ENCODE measurements around the gene PRR20C. TPM values are rescaled to one million over a fixed set of nuclear protein-coding genes. Genes with fewer than 3 reads are reported as not detected.
"Not testable (repeated sequence)": the region's sequence is repeated elsewhere in the genome, so short reads cannot be mapped to it uniquely, and the experiment has no call there.

Gene PRR20C
- polyA plus RNA-seq, 1 of the 3 experiments (the other 2 are of a cell fraction) = not detected

GRCh38 chr13:57147188-57147587 lies 6.7 kb upstream of the PRR20C start, which contains the start of gene PRR20B:
PRR20B (plus strand) TSS chr13:57147488; CDS start chr13:57147875, 387 bp downstream.
- H3K4me3 ChIP-seq (ENCODE audit: low read depth in 2 of 2, low read length in 1 of 2); CTCF ChIA-PET; H3K36me3 ChIP-seq (replicated peaks in 1 of 2; ENCODE audit: control insufficient read depth in 1 of 2, insufficient read depth in 2 of 2, low read length in 1 of 2); H3K9me2 ChIP-seq; H3K27me3 ChIP-seq (ENCODE audit: insufficient read depth); H4K20me1 ChIP-seq (ENCODE audit: insufficient read depth); H3K9me3 ChIP-seq; H3K4me2 ChIP-seq; H2AFZ ChIP-seq (ENCODE audit: low read depth); H3K79me2 ChIP-seq (ENCODE audit: insufficient read depth); DNase-seq; POLR2A ChIA-PET; H3F3A ChIP-seq (replicated peaks; ENCODE audit: insufficient read depth); H3K9ac ChIP-seq; H3K27ac ChIP-seq (ENCODE audit: low read depth in 2 of 2, low read length in 1 of 2); H3K4me1 ChIP-seq (ENCODE audit: control insufficient read depth in 1 of 2, insufficient read depth in 2 of 2, low read depth in 1 of 2, low read length in 1 of 2): not testable (repeated sequence)
- WGBS (ENCODE audit: low lambda C conversion rate) = no CpG with 5 or more reads among the region's 22 CpGs

- CTCF ChIA-PET; H3K4me3 ChIP-seq (ENCODE audit: low read depth in 2 of 2, low read length in 1 of 2); H3K4me1 ChIP-seq (ENCODE audit: control insufficient read depth in 1 of 2, insufficient read depth in 2 of 2, low read depth in 1 of 2, low read length in 1 of 2); H2AFZ ChIP-seq (ENCODE audit: low read depth); H3K27ac ChIP-seq (ENCODE audit: low read depth in 2 of 2, low read length in 1 of 2); H4K20me1 ChIP-seq (ENCODE audit: insufficient read depth); H3K27me3 ChIP-seq (ENCODE audit: insufficient read depth); POLR2A ChIA-PET; H3K9me3 ChIP-seq; H3K4me2 ChIP-seq; H3K9me2 ChIP-seq; H3K79me2 ChIP-seq (ENCODE audit: insufficient read depth); H3K9ac ChIP-seq; H3K36me3 ChIP-seq (replicated peaks in 1 of 2; ENCODE audit: control insufficient read depth in 1 of 2, insufficient read depth in 2 of 2, low read length in 1 of 2); DNase-seq; H3F3A ChIP-seq (replicated peaks; ENCODE audit: insufficient read depth): not testable (repeated sequence)
- whole genome bisulfite sequencing (ENCODE audit: low lambda C conversion rate) = 52% methylated on average over 9 of the region's 14 CpGs
Observed at GRCh38 chr13:57148106-57148505, 5.8 kb upstream of the PRR20C start.

- H3K27me3 ChIP-seq (ENCODE audit: insufficient read depth); H3K36me3 ChIP-seq (replicated peaks in 1 of 2; ENCODE audit: control insufficient read depth in 1 of 2, insufficient read depth in 2 of 2, low read length in 1 of 2); POLR2A ChIA-PET; H4K20me1 ChIP-seq (ENCODE audit: insufficient read depth); H3K79me2 ChIP-seq (ENCODE audit: insufficient read depth); CTCF ChIA-PET; H3K9ac ChIP-seq; H3K9me2 ChIP-seq; H3K4me1 ChIP-seq (ENCODE audit: control insufficient read depth in 1 of 2, insufficient read depth in 2 of 2, low read depth in 1 of 2, low read length in 1 of 2); H3K9me3 ChIP-seq; H3K27ac ChIP-seq (ENCODE audit: low read depth in 2 of 2, low read length in 1 of 2); H3K4me3 ChIP-seq (ENCODE audit: low read depth in 2 of 2, low read length in 1 of 2); H3K4me2 ChIP-seq; DNase-seq; H2AFZ ChIP-seq (ENCODE audit: low read depth); H3F3A ChIP-seq (replicated peaks; ENCODE audit: insufficient read depth): not testable (repeated sequence)
- whole genome bisulfite sequencing (ENCODE audit: low lambda C conversion rate) = no CpG with 5 or more reads among the region's 22 CpGs
Observed at GRCh38 chr13:57160332-57160731, 6.5 kb downstream of the PRR20C start, which contains the start of gene PRR20D. PRR20D (plus strand) TSS chr13:57160632; CDS start chr13:57161019, 387 bp downstream.

GRCh38 chr13:57166897-57167296 lies 13.0 kb downstream of the PRR20C start, which contains the start of gene PRR20E:
PRR20E (plus strand) TSS chr13:57167197; CDS start chr13:57167584, 387 bp downstream.
- H3K4me1 ChIP-seq (ENCODE audit: control insufficient read depth in 1 of 2, insufficient read depth in 2 of 2, low read depth in 1 of 2, low read length in 1 of 2); H3K4me2 ChIP-seq; H2AFZ ChIP-seq (ENCODE audit: low read depth); H3K4me3 ChIP-seq (ENCODE audit: low read depth in 2 of 2, low read length in 1 of 2); H4K20me1 ChIP-seq (ENCODE audit: insufficient read depth); DNase-seq; H3K9me3 ChIP-seq; CTCF ChIA-PET; H3K9ac ChIP-seq; H3K27ac ChIP-seq (ENCODE audit: low read depth in 2 of 2, low read length in 1 of 2); H3K79me2 ChIP-seq (ENCODE audit: insufficient read depth); H3K9me2 ChIP-seq; H3F3A ChIP-seq (replicated peaks; ENCODE audit: insufficient read depth); H3K27me3 ChIP-seq (ENCODE audit: insufficient read depth); POLR2A ChIA-PET; H3K36me3 ChIP-seq (replicated peaks in 1 of 2; ENCODE audit: control insufficient read depth in 1 of 2, insufficient read depth in 2 of 2, low read length in 1 of 2): not testable (repeated sequence)
- WGBS (ENCODE audit: low lambda C conversion rate) = no CpG with 5 or more reads among the region's 22 CpGs

Data from SK-N-SH (cell line).